CD8-positive, alpha-beta memory T cell (primary cell): ENCODE results near the gene ADIPOR2. TPM values are rescaled to one million over a fixed set of nuclear protein-coding genes. Genes with fewer than 3 reads are reported as not detected.

ENCODE experiments used
- CTCF ChIA-PET: fragments of 350-600 bp; sonication (Branson Sonifier 250); formaldehyde crosslinking; loops from one replicate; lab custom pipeline; 2021; ENCODE audit warnings: antibody characterized with exemption; lab: Charles Lee
- POLR2A ChIA-PET: fragments of 350-600 bp; sonication (Branson Sonifier 250); formaldehyde crosslinking; loops from one replicate; lab custom pipeline; 2021; ENCODE audit warnings: antibody characterized with exemption; lab: Charles Lee
- DNase-seq, 5 donors: peaks; one replicate each; pipeline versions ENCODE4 v3.0.0 to v3.0.0-alpha.2; 2020 to 2022; ENCODE audit warnings: mixed read lengths in 1 of 5
- H3K27ac ChIP-seq: one replicate; pipeline ENCODE4 v1.7.0; 2013; ENCODE audit warnings: low read depth, mild to moderate bottlenecking, low read length, moderate library complexity
- H3K27me3 ChIP-seq: 2 replicates; pipeline ENCODE4 v1.7.0; 2013; ENCODE audit warnings: low read length, mild to moderate bottlenecking; ENCODE audit not compliant: insufficient read depth, poor library complexity, severe bottlenecking
- H3K36me3 ChIP-seq: 2 replicates; pipeline ENCODE4 v1.7.0; 2013; ENCODE audit warnings: mild to moderate bottlenecking, low read length, moderate library complexity; ENCODE audit not compliant: insufficient read depth
- H3K4me1 ChIP-seq: 2 replicates; pipeline ENCODE4 v1.7.0; 2013; ENCODE audit warnings: mild to moderate bottlenecking, low read length, moderate library complexity; ENCODE audit not compliant: insufficient read depth
- H3K4me3 ChIP-seq: 2 replicates; pipeline ENCODE4 v1.7.0; 2013; ENCODE audit warnings: mild to moderate bottlenecking, low read length
- H3K9me3 ChIP-seq: 2 replicates; pipeline ENCODE4 v1.7.0; 2013; ENCODE audit warnings: mild to moderate bottlenecking, low read length
- H3K27ac Mint-ChIP-seq, 8 donors: one replicate each; pipeline ENCODE4 v1.8.0; 2020 to 2021; ENCODE audit warnings: mixed read lengths in 8 of 8, mild to moderate bottlenecking in 6 of 8, inconsistent platforms in 3 of 8, moderate library complexity in 3 of 8
- H3K27me3 Mint-ChIP-seq, 2 donors: one replicate each; pipeline ENCODE4 v1.8.0; 2020 to 2021; ENCODE audit warnings: mixed read lengths in 2 of 2, mild to moderate bottlenecking in 1 of 2, moderate library complexity in 1 of 2
- H3K36me3 Mint-ChIP-seq, 3 donors: one replicate each; pipeline ENCODE4 v1.8.0; 2020 to 2021; ENCODE audit warnings: mixed read lengths in 3 of 3, inconsistent platforms in 1 of 3, mild to moderate bottlenecking in 1 of 3
- H3K4me1 Mint-ChIP-seq, 3 donors: one replicate each; pipeline ENCODE4 v1.8.0; 2020 to 2021; ENCODE audit warnings: mixed read lengths in 3 of 3, inconsistent platforms in 1 of 3, mild to moderate bottlenecking in 1 of 3
- H3K4me3 Mint-ChIP-seq, 7 donors: one replicate each; pipeline ENCODE4 v1.8.0; 2020 to 2021; ENCODE audit warnings: mixed read lengths in 7 of 7, mild to moderate bottlenecking in 6 of 7, moderate library complexity in 4 of 7, inconsistent platforms in 2 of 7
- H3K9me3 Mint-ChIP-seq, 5 donors: one replicate each; pipeline ENCODE4 v1.8.0; 2020 to 2022; ENCODE audit warnings: mixed read lengths in 5 of 5, mild to moderate bottlenecking in 3 of 5, moderate library complexity in 2 of 5, inconsistent platforms in 1 of 5
- polyA plus RNA-seq: library from polyadenylated mRNA; unstranded; fragments of 300-500 nt; fragmentation: Illumina TruSeq; gene quantifications from one replicate; pipeline ENCODE4 v1.2.3, GENCODE V29; 2021
- total RNA-seq, 2 experiments: library from RNA; stranded (reverse); gene quantifications; one replicate each; pipeline ENCODE4 v1.2.3, GENCODE V29; 2021

The ADIPOR2 gene
- total and polyA plus RNA-seq, 3 experiments from 2014 or later, result 2.4 to 63.9 (median 54.1) TPM

DNA sequence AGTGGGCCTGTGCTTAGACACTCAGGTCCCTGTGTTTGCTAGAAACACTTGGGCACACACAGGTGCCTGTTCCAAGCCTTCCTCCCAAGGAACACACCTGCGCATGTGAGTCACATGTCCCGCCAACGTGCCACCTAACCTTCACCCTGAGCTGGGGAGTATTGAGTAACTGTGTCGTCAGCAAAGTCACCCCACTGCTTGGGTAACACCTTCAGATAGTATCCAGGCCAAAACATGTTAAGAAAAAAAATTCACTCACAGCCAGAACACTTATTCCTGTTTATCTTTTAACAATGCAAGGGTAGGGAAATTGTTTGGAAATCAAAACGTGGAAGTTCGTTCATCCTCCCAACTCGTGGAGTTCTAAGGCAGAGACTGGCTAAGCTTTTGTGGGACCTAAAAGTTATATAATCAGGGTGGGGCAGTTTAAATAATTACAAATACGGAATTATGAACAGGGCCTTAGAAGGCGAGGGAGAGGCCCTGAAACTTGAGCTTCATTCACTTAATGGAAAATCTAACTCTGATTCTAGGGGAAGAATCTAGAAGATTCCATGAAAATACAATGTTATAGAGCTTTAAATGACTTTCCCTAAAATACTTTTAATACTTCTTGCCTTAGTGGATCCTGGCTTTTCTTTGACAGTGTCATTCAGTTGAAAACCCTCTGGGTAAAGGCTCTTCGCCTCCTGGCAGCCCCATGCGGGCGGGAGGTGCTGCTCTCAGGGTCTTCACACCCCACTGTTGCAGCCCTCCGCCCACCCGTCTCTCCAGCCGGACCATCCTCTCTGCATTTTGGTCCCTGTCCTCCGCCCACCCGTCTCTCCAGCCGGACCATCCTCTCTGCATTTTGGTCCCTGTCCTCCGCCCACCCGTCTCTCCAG lies 30.3 kb upstream of the ADIPOR2 start:
- H3K9me3 ChIP-seq, result no peaks in the 10 kb centered on the region
- peak overlapping the region; percentile 27 to 72 (median 43) for H3K4me3 Mint-ChIP-seq
- H3K4me1 Mint-ChIP-seq, result peaks cover 23 to 43% (median 30%) of the 10 kb centered on the region in 3 donors
- no peaks in the 10 kb centered on the region for H3K36me3 Mint-ChIP-seq
- POLR2A ChIA-PET, result interaction anchor here (0.6 to 1.7 kb wide), 3 partner anchors 30 to 670 kb away, joined by 3 to 8 read pairs (median 3); partner anchors contain the start of gene ADIPOR2
- no peak overlapping the region for H3K4me3 ChIP-seq
- H3K27ac ChIP-seq, result peak overlapping the region; percentile 5
- DNase-seq, result peak; percentile 42 to 79 (median 61)
- no peaks in the 10 kb centered on the region for H3K4me1 ChIP-seq
- H3K9me3 Mint-ChIP-seq, result peaks cover 0 to 2% (median 0%) of the 10 kb centered on the region in 5 donors
- H3K36me3 ChIP-seq, result no peaks in the 10 kb centered on the region
- peak overlapping the region; percentile 57 to 96 (median 84) for H3K27ac Mint-ChIP-seq
- CTCF ChIA-PET, result interaction anchor here (0.8 to 19.1 kb wide), 4 partner anchors 8 to 279 kb away, joined by 3 to 346 read pairs (median 12); no protein-coding TSS in a partner anchor
- peaks cover 0 to 2% of the 10 kb centered on the region in 2 donors for H3K27me3 Mint-ChIP-seq
- no peaks in the 10 kb centered on the region for H3K27me3 ChIP-seq

GRCh38 chr12:1661553-1662335 lies 29.1 kb upstream of the ADIPOR2 start:
- peak overlapping the region; percentile 78 to 89 (median 82) for H3K4me3 Mint-ChIP-seq
- peaks cover 31 to 55% (median 39%) of the 10 kb centered on the region in 3 donors for H3K4me1 Mint-ChIP-seq
- POLR2A ChIA-PET, result interaction anchor here (0.6 to 1.7 kb wide), 6 partner anchors 8 to 671 kb away, joined by 3 to 8 read pairs (median 3); partner anchors contain the start of gene ADIPOR2

DNA sequence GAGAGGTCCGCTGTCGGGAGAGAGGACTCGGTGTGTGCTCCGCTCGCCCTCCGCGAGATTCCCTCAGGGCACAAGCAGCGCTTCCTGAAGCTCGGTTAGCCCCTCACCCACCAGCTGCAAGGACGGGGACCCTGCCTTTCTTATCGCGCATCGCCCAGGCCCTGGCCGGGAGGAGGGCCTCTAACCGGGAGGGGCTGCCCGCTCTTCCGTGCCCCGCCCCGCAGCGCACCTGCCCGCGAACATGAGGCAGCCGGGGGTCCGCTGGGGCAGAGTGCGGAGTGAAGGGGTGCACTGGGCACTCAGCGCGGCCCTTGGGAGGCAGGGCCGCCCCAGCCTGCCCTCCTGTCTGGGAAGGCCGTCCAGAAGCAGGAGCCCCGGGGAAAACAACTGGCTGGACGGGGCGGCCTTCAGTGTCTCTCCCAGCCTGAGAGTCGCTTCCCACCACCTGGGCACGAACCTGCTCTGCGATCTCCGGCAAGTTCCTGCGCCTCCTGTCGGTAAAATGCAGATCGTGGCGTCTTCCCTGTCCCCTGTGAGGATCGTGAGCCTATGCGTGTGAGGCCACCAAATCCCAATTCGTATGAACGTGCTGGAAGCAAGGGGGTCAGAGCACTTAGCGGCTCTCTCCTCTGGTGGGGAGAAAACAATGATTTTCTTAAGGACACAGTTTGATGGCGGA lies 28.0 kb upstream of the ADIPOR2 start:
- peak; percentile 13 to 59 (median 30) for DNase-seq
- POLR2A ChIA-PET, result interaction anchor here (1.3 to 1.7 kb wide), 2 partner anchors 11 to 28 kb away, joined by 3 to 8 read pairs; partner anchors contain the start of gene ADIPOR2
- Mint-ChIP-seq H3K27me3 (peaks cover 0 to 2% of the 10 kb centered on the region in 2 donors), H3K4me1 (peaks cover 42 to 67% (median 50%) of the 10 kb centered on the region in 3 donors), H3K9me3 (peaks cover 0 to 2% (median 0%) of the 10 kb centered on the region in 5 donors), H3K27ac (peak overlapping the region in 7 of 8 donors; percentile 25 to 89 (median 83)), H3K36me3 (no peaks in the 10 kb centered on the region), H3K4me3 (peak overlapping the region; percentile 58 to 89 (median 81))
- H3K27ac ChIP-seq, result no peak overlapping the region
- H3K27me3 ChIP-seq, result no peaks in the 10 kb centered on the region
- no peaks in the 10 kb centered on the region for H3K36me3 ChIP-seq
- no peak overlapping the region for H3K4me3 ChIP-seq
- H3K4me1 ChIP-seq, result peaks cover 18% of the 10 kb centered on the region
- H3K9me3 ChIP-seq, result no peaks in the 10 kb centered on the region
- CTCF ChIA-PET, result interaction anchor here (0.6 to 1.9 kb wide), 3 partner anchors 28 to 128 kb away, joined by 3 to 6 read pairs (median 3); partner anchors contain the start of gene ADIPOR2

More at GRCh38 chr12:1661553-1662335, 29.1 kb upstream of the ADIPOR2 start:
- peaks cover 0 to 2% of the 10 kb centered on the region in 2 donors for H3K27me3 Mint-ChIP-seq
- H3K4me1 ChIP-seq, result peaks cover 7% of the 10 kb centered on the region
- no peak overlapping the region for H3K27ac ChIP-seq
- H3K36me3 Mint-ChIP-seq, result no peaks in the 10 kb centered on the region
- CTCF ChIA-PET, result interaction anchor here (1.0 to 19.1 kb wide), 6 partner anchors 9 to 278 kb away, joined by 3 to 346 read pairs (median 6); partner anchors contain the start of gene ADIPOR2
- H3K4me3 ChIP-seq, result peak overlapping the region; percentile 37
- peak overlapping the region; percentile 64 to 95 (median 86) for H3K27ac Mint-ChIP-seq
- H3K27me3 ChIP-seq, result no peaks in the 10 kb centered on the region
- peaks cover 0 to 2% (median 0%) of the 10 kb centered on the region in 5 donors for H3K9me3 Mint-ChIP-seq
- peak; percentile 85 to 93 (median 86) for DNase-seq
- no peaks in the 10 kb centered on the region for H3K9me3 ChIP-seq
- no peaks in the 10 kb centered on the region for H3K36me3 ChIP-seq

DNA sequence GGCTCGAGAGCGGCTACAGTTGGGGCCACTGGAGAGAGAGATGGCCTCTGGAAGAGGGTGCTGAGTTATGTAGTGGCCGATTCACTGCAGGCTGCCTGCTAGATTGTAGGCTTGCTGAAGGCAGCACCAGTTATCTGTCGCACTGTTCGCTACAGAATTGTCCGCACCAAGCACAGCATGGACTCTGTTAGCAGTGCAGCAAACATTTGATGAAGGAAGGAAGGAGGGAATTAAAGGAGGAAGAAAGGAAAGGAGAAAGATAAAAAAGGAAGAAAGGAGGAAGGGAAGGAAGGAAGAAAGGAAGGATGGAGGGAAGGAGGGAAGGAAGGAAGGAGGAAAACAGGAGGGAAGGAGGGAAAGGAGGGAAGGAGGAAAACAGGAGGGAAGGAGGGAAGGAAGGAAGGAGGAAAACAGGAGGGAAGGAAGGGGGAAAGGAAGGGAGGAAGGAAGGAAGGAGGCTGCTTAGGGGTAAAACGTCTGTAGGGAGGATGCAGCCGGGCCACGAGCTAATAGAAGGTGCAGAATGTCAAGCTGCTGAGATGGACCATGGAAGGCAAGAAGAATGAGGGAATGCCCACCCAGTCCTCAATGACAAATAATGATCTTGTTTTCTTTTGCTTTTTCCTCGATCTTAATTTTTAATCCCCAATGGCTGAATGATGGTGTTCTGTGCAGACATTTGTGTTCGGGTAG lies 27.3 kb upstream of the ADIPOR2 start:
- Histone ChIP-seq H3K27ac (no peak overlapping the region), H3K36me3 (no peaks in the 10 kb centered on the region), H3K4me1 (peaks cover 21% of the 10 kb centered on the region), H3K27me3 (no peaks in the 10 kb centered on the region), H3K9me3 (no peaks in the 10 kb centered on the region), H3K4me3 (no peak overlapping the region)
- Mint-ChIP-seq H3K27me3 (peaks cover 0 to 2% of the 10 kb centered on the region in 2 donors), H3K4me1 (peaks cover 47 to 72% (median 56%) of the 10 kb centered on the region in 3 donors), H3K36me3 (no peaks in the 10 kb centered on the region), H3K4me3 (peak overlapping the region; percentile 63 to 89 (median 81)), H3K27ac (peak overlapping the region; percentile 25 to 89 (median 84)), H3K9me3 (peaks cover 0 to 2% (median 0%) of the 10 kb centered on the region in 5 donors)
- POLR2A ChIA-PET, result no interaction called here
- CTCF ChIA-PET, result no interaction called here
- DNase-seq, result no peak

DNA sequence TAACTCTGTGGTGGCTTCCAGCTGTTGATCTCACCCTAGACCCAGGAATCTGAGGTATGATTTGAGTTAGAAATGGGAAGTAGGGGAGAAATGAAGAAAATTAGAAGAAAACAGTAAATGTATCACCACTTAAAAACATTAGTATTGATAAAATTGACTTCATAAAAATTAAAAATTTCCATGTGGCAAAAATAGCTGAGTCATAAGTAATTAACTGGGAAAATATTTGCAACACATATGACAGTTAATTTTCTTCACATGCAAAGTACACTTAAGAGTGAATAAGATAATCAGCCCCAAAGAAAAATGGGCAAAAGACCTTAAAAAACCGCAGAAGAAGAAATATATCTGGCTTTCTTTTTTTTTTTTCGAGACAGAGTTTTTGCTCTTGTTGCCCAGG lies 25.5 kb upstream of the ADIPOR2 start:
- Mint-ChIP-seq H3K4me1 (peaks cover 54 to 81% (median 59%) of the 10 kb centered on the region in 3 donors), H3K4me3 (peak overlapping the region in 2 of 7 donors; percentile 21 to 72), H3K27ac (peak overlapping the region in 5 of 8 donors; percentile 38 to 85 (median 83)), H3K9me3 (peaks cover 0 to 2% (median 0%) of the 10 kb centered on the region in 5 donors), H3K27me3 (peaks cover 0 to 2% of the 10 kb centered on the region in 2 donors), H3K36me3 (no peaks in the 10 kb centered on the region)
- ChIA-PET POLR2A (interaction anchor here (0.7 kb wide), 1 partner anchor 275 kb away, joined by 3 read pairs; no protein-coding TSS in a partner anchor), CTCF (interaction anchor here (0.7 kb wide), 1 partner anchor 105 kb away, joined by 3 read pairs; no protein-coding TSS in a partner anchor)
- Histone ChIP-seq H3K4me3 (no peak overlapping the region), H3K36me3 (no peaks in the 10 kb centered on the region), H3K9me3 (no peaks in the 10 kb centered on the region), H3K27me3 (no peaks in the 10 kb centered on the region), H3K4me1 (peaks cover 27% of the 10 kb centered on the region), H3K27ac (no peak overlapping the region)
- no peak for DNase-seq

DNA sequence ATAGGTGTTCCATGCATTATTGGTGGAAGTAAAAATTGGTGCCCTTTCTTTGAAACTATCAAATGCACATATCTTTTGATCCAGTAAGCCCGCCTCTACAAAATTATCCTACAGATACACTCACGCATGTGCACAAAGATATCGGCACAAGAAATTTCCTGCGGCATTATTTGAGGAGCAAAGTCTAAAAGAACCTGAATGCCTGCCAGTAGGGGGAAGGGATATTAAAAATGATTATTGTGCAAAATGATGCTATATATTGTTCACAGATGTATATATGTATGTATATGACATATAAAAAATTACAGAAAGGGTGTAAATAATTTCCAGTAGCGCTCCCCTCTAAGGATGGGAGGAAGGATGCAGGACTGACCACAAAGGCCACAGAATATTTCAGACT lies 24.7 kb upstream of the ADIPOR2 start:
- ChIA-PET POLR2A (interaction anchor here (1.1 kb wide), 1 partner anchor 26 kb away, joined by 6 read pairs; no protein-coding TSS in a partner anchor), CTCF (interaction anchor here (1.7 to 2.2 kb wide), 2 partner anchors 13 to 125 kb away, joined by 4 to 12 read pairs; no protein-coding TSS in a partner anchor)
- Histone ChIP-seq H3K4me3 (no peak overlapping the region), H3K4me1 (peaks cover 27% of the 10 kb centered on the region), H3K27me3 (no peaks in the 10 kb centered on the region), H3K36me3 (no peaks in the 10 kb centered on the region), H3K9me3 (no peaks in the 10 kb centered on the region), H3K27ac (no peak overlapping the region)
- Mint-ChIP-seq H3K27me3 (peaks cover 0 to 2% of the 10 kb centered on the region in 2 donors), H3K36me3 (no peaks in the 10 kb centered on the region), H3K9me3 (peaks cover 0 to 2% (median 0%) of the 10 kb centered on the region in 5 donors), H3K4me1 (peaks cover 56 to 83% (median 57%) of the 10 kb centered on the region in 3 donors), H3K27ac (peak overlapping the region in 6 of 8 donors; percentile 38 to 95 (median 70)), H3K4me3 (peak overlapping the region in 3 of 7 donors; percentile 28 to 79 (median 57))
- no peak for DNase-seq
